Renal pelvis (tissue), 12 donors: ENCODE results near the gene MAGEB1. TPM values are rescaled to one million over a fixed set of nuclear protein-coding genes. Genes with fewer than 3 reads are reported as not detected.

ENCODE experiments used
- DNase-seq: peaks from one replicate; pipeline ENCODE4 v3.0.0-alpha.2; 2013
- long read RNA-seq, 16 experiments: transcript quantifications; one replicate each; lab custom pipeline, GENCODE V29; 2026
- polyA plus RNA-seq, 3 donors: library from polyadenylated mRNA; unstranded; fragments of 120-200 nt; gene quantifications; one replicate each; pipeline ENCODE4 v1.2.1, GENCODE V29; 2013; ENCODE audit not compliant: insufficient read length in 3 of 3

The MAGEB1 gene, protein sequence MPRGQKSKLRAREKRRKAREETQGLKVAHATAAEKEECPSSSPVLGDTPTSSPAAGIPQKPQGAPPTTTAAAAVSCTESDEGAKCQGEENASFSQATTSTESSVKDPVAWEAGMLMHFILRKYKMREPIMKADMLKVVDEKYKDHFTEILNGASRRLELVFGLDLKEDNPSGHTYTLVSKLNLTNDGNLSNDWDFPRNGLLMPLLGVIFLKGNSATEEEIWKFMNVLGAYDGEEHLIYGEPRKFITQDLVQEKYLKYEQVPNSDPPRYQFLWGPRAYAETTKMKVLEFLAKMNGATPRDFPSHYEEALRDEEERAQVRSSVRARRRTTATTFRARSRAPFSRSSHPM
- not detected for polyA plus RNA-seq
- long read RNA-seq, donor 1, result 0 reads
- long read RNA-seq, donor 2, result 0 reads
- long read RNA-seq, donor 3, result 0 reads
- long read RNA-seq, donor 4, result 0 reads
- long read RNA-seq, donor 5, result 0 reads
- long read RNA-seq, donor 6, result 0 reads
- long read RNA-seq, donor 7, result 0 reads
- long read RNA-seq, donor 8, result 0 reads
- long read RNA-seq, donor 9, result 0 reads
- long read RNA-seq, donor 10, result 0 reads
- long read RNA-seq, donor 11, result 0 reads
- long read RNA-seq, donor 12, result 0 reads
- long read RNA-seq, donor 13, result 0 reads
- long read RNA-seq, donor 14, result 0 reads
- long read RNA-seq, donor 15, result 0 reads
- long read RNA-seq, donor 16, result 0 reads

DNA sequence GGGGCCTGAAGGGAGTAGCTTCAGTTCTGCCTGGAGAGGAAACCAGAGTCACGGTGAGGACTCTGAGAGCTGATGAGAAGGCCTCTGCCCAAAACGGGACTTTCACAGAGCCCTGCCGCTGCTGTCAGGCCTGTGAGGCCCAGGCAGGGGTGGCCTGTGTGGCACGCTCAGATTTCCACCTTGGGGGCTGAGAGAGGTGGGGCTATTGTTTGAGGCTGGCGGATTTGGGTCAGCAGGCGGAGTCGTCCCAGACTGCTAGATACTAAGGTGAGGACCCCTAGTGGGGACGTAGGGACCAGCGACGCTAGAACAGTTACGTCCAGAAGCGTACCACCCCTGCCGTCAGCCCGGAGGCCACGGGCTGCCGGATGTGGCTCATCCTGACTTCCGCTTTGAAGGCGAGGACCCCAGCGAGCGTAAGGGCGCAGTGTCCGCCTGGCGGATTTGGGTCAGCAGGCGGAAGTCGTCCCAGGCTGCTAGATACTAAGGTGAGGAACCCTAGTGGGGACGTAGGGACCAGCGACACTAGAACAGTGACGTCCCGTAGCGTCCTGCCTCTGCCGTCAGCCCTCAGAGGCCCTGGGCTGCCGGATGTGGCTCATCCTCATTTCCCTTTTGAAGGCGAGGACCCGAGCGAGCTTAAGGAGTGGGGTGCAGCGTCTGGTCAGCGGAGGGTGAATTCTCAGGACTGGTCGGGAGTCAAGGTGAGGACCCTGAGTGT, at the start of gene MAGEB1:
Gene MAGEB1 (plus strand): TSS at position 378 of the 721 bp plus-strand sequence. CDS start 3,348 bp downstream, outside the sequence.
- DNase-seq, result no peak

DNA sequence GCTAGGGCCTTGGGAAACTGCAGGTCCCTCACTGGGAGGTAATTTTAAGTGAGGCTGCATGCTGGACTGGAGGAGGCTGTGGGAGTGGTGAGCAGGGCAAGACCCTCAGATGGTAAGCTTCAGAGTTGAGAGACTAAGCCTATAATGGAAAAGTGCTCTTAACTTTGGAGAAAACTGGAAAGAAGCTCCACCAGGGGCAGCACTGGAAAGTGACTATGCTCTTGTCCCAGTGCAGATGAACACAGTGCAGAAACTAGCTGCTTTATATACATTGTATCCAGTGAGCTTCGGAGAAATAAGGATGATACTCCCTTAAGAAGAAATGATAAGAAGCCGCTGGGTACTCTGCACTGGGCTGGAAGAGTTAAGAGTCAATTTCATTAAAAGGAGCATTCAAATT, 34.8 kb upstream of the MAGEB1 start:
- no peak for DNase-seq

DNA sequence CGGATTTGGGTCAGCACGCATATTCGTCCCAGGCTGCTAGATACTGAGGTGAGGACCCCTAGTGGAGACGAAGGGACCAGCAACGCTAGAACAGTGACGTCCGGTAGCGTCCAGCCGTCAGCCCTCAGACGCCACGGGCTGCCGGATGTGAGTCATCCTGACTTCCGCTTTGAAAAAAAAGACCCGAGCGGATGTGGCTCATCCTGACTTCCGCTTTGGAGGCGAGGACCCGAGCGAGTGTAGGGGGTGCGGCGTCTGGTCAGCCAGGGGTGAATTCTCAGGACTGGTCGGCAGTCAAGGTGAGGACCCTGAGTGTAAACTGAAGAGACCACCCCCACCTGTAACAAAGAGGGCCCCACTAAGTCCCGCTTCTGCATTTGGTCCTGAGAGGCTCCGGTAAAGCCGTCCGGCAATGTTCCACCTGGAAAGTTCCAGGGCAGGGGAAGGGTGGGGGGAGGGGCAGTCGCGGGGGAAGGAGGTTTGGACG, 31.5 kb upstream of the MAGEB1 start, which contains the start of gene MAGEB2:
Gene MAGEB2 (plus strand): TSS at position 207 of the 487 bp plus-strand sequence. CDS start 3,018 bp downstream, outside the sequence.
- no peak for DNase-seq

DNA sequence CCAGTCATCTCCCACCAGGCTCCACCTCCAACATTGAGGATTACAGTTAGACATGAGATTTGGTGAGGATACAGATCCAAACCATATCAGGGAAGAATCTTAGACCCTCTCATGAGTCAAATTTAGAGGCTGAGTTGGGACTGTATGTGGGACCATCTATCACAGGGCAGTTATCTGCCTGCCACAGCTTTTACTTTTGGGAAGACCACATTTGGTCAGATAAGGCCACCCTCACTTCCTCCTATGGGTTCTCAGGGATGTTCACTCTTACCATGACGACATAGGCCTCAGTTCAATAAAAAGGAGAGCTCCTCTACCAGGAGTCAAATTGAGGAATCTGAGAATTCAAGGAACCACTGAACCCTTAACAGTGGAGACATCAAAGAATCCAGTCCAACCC, 29.5 kb upstream of the MAGEB1 start:
- DNase-seq, result no peak

DNA sequence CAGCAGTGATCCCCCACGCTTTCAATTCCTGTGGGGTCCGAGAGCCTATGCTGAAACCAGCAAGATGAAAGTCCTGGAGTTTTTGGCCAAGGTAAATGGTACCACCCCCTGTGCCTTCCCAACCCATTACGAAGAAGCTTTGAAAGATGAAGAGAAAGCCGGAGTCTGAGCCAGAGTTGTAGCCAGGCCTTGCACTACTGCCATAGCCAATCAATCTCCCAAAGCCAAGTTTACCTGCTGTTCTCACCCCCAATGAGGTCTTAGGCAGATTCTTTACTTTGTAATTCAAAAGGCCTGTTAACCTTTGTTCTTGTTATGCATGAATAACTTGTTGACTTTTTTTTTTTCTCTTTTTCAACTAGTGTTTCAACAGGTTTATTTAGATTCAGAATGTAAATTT, 27.6 kb upstream of the MAGEB1 start:
- DNase-seq, result no peak

DNA sequence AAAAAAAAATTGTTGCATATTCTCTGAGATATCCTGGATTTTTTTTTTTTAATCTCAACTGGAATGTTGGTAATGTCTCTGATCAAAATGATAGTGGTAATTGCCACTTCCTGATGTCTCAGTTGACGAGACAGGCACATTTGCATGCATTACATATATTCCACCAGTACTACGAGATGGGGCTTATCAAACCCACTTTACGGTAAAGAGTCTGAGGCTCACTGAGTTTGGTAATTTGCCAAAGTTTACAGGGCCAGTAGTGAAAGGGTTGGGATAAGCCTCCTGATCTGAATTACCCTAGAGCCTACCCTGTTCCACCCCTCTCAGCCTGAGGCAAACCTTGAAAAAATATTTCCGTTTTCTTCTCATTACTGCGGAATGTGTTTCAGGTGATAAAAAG, 26.3 kb upstream of the MAGEB1 start:
- no peak for DNase-seq

DNA sequence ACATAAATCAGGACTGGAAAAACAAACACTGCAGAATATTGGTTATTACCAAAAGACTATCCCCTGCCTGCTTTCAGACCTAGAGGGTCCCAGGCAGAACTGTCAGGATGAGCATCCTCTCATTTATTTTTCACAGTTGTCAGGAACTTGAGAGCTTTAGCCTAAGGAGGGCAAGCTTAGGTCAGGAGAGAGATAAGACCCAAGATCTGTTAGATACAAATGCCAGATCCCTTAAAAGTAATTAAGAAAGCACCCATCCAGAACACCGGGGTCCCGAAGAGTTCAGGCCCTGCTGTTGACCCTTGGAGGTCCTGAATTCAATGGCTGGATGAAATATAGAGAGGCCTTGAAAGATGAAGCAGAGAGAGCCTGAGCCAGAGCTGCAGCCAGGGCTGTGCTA, 22.4 kb upstream of the MAGEB1 start:
- DNase-seq, result no peak

DNA sequence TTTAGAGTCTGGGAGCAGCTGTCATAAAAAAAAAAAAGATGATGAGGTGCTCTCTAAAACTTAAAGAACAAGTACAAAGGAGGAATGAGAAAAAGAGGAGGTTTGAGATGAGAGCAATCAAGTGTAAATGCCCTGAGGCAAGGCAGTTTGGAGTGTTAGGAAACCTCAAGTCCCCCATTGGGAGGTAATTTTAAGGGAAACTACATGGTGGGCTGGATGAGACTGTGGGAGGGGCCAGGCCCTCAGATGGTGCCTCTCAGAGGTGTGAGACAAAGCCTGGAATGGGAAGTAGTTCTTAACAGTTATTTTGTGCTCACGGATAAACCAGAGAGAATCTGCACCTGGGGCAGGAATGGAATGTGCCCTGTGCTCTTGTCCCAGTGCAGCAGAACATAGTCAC, 18.4 kb upstream of the MAGEB1 start:
- DNase-seq, result no peak

DNA sequence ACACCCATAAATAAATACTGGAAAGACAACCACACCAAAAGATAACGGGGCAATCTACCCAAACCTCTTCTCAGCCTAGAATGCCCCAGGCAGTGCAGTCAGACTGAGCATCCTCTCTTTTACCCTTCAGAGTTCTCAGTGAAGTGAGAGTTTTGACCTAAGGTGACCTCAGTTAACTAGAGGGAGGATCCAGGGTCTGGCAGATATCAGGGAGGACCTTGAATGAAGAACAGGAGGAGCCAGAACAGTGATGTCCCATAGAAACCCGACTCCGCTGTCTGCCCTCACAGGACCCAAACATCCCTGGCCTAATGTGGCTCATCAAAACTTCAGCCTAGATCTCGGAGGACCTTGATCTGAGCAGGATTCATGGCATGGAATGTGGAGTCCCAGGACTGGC, 16.6 kb upstream of the MAGEB1 start, which contains the start of gene MAGEB3:
Gene MAGEB3 (plus strand): TSS at position 263 of the 400 bp plus-strand sequence. CDS start 5,268 bp downstream, outside the sequence.
- DNase-seq, result no peak

DNA sequence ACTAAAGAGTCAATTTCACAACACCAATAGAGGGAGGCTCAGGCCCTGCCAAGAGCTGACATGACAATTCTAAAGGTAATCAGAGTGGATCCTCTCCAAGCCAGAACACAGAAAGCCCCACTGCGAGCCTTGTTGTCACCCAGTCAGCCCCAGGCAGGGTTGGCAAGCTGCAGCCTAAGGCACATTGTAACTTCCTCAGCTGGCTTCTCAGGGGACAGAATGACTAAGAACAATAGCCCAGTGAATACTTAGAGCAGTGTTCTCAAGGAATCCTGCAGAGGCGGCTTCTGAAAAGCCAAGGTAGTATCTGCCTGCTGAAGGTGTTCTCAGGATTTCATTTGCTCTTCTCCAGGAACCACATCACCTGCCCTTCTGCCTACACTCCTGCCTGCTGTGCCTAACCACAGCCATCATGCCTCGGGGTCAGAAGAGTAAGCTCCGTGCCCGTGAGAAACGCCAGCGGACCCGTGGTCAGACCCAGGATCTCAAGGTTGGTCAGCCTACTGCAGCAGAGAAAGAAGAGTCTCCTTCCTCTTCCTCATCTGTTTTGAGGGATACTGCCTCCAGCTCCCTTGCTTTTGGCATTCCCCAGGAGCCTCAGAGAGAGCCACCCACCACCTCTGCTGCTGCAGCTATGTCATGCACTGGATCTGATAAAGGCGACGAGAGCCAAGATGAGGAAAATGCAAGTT, 5.1 kb upstream of the MAGEB1 start, which contains the start of gene MAGEB4:
Gene MAGEB4 (plus strand): TSS at position 277 of the 692 bp plus-strand sequence. CDS start 136 bp downstream, at position 413.
- DNase-seq, result no peak

DNA sequence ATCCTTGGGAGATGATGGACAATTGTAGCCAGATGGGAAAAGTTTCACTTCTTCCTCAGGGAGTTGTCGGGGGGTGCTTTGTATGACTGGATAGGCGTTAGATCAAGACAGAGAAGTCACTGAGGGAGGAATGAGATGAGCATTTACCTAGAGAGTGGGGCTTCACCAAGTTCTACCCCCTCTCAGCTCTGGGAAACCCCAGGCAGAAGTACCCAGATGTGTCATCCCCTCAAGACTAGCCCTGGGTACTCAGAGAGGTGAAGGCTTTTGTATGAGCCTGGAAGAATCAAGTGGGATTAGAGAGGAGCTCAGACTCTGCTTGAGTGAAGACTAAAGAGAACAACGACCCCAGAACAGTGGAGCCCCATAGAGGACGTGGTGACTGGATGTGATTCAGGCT, 1.9 kb downstream of the MAGEB1 start:
- DNase-seq, result no peak

DNA sequence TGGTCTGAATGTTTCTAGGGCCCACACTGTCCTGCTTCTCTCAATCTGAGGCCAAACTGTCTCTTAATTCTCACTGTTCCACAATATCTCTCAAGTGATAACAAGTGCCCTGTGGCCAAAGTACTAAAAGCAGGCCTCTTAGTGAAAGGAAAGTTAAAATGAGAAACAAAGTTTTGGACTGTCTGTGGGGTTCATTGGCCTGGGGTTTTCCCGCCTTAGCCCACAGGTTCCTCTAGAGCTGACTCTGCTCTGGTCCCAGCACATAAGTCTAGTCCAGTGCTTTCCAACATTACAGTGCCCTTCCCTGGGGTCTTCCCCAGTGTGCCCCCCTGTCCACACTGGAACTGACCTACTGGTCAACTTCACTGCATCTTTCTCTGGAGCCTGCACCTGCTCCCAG, 6.3 kb downstream of the MAGEB1 start:
- DNase-seq, result no peak

DNA sequence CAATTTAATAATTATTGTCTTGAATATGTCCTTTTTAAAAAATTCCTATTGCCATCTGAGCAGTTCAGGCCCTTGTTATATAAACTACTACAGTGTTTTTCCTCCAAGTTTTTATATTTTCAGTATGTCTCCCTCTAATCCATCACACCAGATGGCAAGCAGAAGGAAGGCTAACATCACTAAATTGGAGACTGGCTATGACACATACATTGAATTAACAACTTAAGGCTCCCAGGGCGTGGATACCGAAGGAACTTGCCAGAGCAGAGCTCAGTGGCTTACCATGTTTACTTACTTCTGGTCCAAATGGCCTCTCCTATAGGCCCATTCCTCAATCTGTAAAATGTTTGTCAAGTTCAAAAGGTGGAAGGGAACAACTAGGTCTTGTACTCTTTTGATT, 13.0 kb downstream of the MAGEB1 start:
- no peak for DNase-seq

DNA sequence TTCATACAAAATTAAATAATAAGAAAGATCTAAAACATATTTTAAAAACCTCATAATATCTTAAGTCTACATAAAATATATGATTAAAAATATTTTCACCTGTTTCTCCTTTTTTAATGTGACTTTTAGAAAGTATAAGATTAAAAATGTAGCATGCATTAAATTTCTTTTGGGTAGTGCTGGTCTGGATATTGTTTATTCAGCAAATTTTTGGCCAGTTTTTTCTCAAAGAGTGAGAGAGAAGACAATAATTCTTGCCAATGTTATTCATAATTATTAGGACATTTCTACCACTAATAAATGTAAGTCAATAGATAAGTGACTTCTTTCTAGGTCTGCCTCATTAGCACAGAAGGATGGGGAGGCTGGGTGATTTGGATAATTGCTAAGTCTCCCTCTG, 14.1 kb downstream of the MAGEB1 start:
- no peak for DNase-seq

DNA sequence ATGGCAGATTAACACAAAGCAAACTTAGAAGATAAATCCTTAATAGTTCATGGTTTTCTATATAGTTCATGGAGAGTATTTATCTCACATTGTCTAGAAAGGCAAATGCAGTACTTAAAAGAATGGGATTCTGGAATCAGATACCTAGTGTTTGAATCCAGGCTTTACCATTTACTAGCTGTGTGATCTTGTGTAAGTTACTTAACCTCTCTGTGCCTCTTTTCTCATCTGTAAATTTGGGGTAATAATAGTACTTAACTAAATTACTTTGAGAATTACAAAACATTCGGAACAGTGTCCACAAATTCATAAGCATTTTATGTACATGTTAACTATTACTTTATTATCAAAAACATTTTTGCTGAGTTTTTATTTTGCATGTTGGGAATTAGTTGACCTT, 15.8 kb downstream of the MAGEB1 start:
- no peak for DNase-seq

DNA sequence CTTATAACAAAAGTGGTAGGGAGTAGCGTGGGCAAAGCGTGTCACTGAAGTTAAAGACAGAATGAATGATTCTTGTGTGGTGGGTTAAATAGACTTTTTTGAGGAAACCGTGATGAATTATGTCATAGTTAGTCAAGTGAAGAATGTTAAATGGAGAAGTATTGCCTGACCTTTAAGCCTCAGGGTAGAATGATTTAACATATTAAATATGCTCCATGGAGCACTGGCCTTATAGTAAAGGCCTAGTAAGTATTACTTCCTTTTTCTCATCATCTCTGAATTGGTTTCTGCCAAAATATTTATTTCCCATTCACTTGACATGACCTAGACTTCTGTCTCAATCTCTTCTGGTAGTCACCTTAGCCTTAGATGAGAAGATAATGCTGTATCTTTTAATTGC, 23.7 kb downstream of the MAGEB1 start:
- no peak for DNase-seq

DNA sequence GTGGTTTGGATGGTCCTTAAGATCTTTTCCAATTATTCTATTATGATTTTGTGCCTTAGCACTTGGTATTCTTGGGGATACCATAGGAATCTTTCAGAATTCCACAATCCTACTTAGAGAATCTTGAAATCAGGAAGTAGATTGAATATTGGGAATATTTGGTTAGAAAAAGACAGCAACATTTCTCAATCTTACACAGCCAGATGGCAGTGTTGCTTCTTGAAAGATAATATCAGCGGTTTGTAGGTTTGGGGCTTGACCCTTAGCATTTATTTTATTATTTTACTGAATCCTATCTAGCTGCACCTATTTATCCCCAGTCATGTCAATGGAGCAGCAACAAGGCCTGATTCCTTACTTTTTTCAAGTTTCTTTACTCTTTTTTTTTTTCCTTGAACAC, 28.6 kb downstream of the MAGEB1 start:
- no peak for DNase-seq

DNA sequence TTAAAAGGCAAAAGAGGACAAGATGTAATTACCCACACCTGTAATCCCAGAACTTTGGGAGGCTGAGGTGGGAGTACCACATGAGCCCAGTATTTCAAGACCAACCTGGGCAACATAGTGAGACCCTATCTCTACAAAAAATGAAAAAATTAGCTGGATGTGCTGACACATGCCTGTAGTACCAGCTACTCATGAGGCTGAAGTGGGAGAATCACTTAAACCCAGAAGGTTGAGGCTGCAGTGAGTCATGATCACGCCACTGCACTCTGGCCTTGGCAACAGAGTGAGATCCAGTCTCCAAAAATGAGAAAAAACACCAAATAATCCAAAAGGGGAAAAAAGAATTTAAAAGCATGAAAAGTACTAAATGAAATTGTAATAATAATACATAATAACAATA, 31.4 kb downstream of the MAGEB1 start:
- no peak for DNase-seq

DNA sequence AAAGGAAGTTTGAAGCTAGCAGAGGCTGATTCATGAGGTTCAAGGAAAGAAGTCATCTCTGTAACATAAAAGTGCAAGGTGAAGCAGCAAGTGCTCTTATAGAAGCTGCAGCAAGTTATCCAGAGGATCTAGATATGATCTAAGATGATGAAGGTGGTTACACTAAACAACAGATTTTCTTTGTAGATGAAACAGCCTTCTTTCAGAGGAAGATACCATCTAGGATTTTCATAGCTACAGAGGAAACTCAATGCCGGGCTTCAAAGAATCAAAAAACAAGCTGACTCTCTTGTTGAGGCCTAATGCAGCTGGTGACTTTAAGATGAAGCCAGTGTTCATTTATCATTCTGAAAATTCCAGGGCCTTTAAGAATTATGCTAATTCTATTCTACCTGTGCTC, 33.5 kb downstream of the MAGEB1 start:
- DNase-seq, result no peak

DNA sequence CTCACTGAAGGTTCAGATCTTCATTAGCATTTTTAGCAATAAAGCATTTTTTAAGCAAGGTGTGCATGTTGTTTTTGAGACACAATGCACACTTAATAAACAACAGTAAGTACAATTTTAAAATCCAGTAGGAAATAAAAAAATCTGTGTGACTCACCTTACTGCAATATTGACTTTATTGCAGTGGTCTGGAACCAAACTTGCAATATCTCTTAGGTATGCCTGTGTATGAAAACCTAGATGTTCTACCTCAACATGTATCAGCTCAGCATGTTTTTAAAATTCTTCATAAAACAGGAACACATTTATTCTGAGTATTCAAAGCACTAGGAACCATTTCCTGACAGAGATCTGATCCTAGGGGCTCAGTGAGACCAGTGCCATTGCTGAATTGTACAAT, 35.6 kb downstream of the MAGEB1 start:
- DNase-seq, result no peak

DNA sequence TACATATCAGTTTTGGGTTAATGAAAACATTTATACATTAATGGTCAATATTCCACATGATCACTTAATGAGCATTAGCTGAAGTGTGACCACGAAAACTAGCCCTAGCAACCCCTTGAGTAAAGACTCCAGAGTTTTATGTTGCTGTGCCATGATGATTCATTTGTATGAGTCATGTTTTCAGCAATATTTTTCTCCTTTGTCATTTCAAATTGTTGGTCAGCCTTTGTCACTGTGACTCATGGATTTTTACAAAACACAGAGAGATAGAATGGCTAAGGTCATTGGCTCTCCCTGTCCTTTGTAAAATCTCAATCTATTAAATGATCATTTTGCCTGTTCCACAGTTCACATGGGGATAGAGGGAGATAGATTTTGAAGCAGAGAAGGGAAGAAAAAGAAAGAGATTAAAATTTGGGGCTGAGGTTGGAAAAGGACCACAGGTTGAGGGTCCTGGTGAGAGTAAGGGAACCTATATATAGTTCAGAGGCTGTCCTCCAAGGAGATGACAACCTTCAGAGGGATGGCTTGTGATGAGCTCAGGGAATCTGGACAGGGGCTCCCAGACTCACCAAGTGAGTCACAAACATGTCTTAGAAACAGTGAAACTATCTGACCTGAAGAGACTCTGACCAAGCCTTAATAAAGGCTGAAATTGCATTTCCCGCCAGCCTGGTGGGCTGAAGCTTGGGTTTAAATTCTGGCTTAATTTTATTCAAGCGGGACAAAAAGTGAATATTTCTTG, 36.7 kb downstream of the MAGEB1 start:
- no peak for DNase-seq
